Right forelimb (tissue), 1 donor: Measurements from ENCODE around the gene PRMT9.

Experiments used
- DNase-seq: peaks from one replicate; pipeline ENCODE4 v3.0.0-alpha.2; 2018

PRMT9 gene

GRCh38 chr4:147683717-147684700 is at the start of gene PRMT9:
Gene PRMT9, minus strand, starts transcription at chr4:147684163. Its CDS starts 176 bp downstream, at chr4:147683987.
- peak; percentile 95 for DNase-seq

- DNase-seq: peak; percentile 71
Measured at GRCh38 chr4:147732518-147733235, 48.7 kb upstream of the PRMT9 start.

GRCh38 chr4:147731580-147732517 is 47.9 kb upstream of the PRMT9 start, which contains the start of gene ARHGAP10:
Gene ARHGAP10, plus strand, starts transcription at chr4:147732088. Its CDS starts 214 bp downstream, at chr4:147732302.
- DNase-seq: peak; percentile 86

GRCh38 chr4:147730333-147730732 is 46.4 kb upstream of the PRMT9 start:
- no peak for DNase-seq

- no peak for DNase-seq
Measured at GRCh38 chr4:147727476-147728028, 43.6 kb upstream of the PRMT9 start.

GRCh38 chr4:147725673-147726072 is 41.7 kb upstream of the PRMT9 start:
- no peak for DNase-seq

- DNase-seq: no peak
Measured at GRCh38 chr4:147724468-147725201, 40.7 kb upstream of the PRMT9 start.

- no peak for DNase-seq
Measured at GRCh38 chr4:147723326-147723725, 39.4 kb upstream of the PRMT9 start.

- no peak for DNase-seq
Measured at GRCh38 chr4:147717878-147718277, 33.9 kb upstream of the PRMT9 start.

- no peak for DNase-seq
Measured at GRCh38 chr4:147714575-147715401, 30.8 kb upstream of the PRMT9 start.

GRCh38 chr4:147709999-147710398 is 26.0 kb upstream of the PRMT9 start:
- no peak for DNase-seq

GRCh38 chr4:147707892-147708672 is 24.1 kb upstream of the PRMT9 start:
- DNase-seq: peak; percentile 52

- DNase-seq: no peak
Measured at GRCh38 chr4:147704846-147705245, 20.9 kb upstream of the PRMT9 start.

GRCh38 chr4:147696866-147697265 is 12.9 kb upstream of the PRMT9 start:
- no peak for DNase-seq

GRCh38 chr4:147693218-147693617 is 9.3 kb upstream of the PRMT9 start:
- DNase-seq: no peak

- no peak for DNase-seq
Measured at GRCh38 chr4:147691820-147692219, 7.9 kb upstream of the PRMT9 start.

GRCh38 chr4:147689067-147689466 is 5.1 kb upstream of the PRMT9 start:
- no peak for DNase-seq

- DNase-seq: peak; percentile 50
Measured at GRCh38 chr4:147683188-147683591, 773 bp downstream of the PRMT9 start.

- no peak for DNase-seq
Measured at GRCh38 chr4:147682755-147683154, 1.2 kb downstream of the PRMT9 start.
